H9 (cell line): Measurements from ENCODE around the gene NACAD. TPM values are rescaled to one million over a fixed set of nuclear protein-coding genes. Genes with fewer than 3 reads are reported as not detected.

Experiments used
- DNase-seq: peaks from one replicate; pipeline ENCODE4 v3.0.0-alpha.2; 2017
- H2AFZ ChIP-seq: one replicate; pipeline ENCODE4 v1.6.1; 2013; ENCODE audit warnings: mild to moderate bottlenecking, low read length, control low read depth, moderate library complexity
- H2AK5ac ChIP-seq: 2 replicates; pipeline ENCODE4 v1.6.1; 2013; ENCODE audit warnings: low read length, control low read depth, mixed read lengths; ENCODE audit not compliant: insufficient read length
- H2BK120ac ChIP-seq: one replicate; pipeline ENCODE4 v1.6.1; 2013; ENCODE audit warnings: low read depth, mild to moderate bottlenecking, low read length, control low read depth, inconsistent platforms; ENCODE audit not compliant: poor library complexity, severe bottlenecking
- H2BK12ac ChIP-seq: 2 replicates; pipeline ENCODE4 v1.6.1; 2013; ENCODE audit warnings: low read length, control low read depth, mixed read lengths, low read depth; ENCODE audit not compliant: insufficient read length
- H2BK15ac ChIP-seq: 2 replicates; pipeline ENCODE4 v1.6.1; 2013; ENCODE audit warnings: low read depth, low read length, control low read depth
- H2BK20ac ChIP-seq: one replicate; pipeline ENCODE4 v1.6.1; 2013; ENCODE audit warnings: low read depth, mild to moderate bottlenecking, low read length, control low read depth, inconsistent platforms; ENCODE audit not compliant: poor library complexity, severe bottlenecking
- H2BK5ac ChIP-seq: 2 replicates; pipeline ENCODE4 v1.6.1; 2013; ENCODE audit warnings: low read length, control low read depth, mixed read lengths; ENCODE audit not compliant: insufficient read length
- H3K14ac ChIP-seq: 2 replicates; pipeline ENCODE4 v1.6.1; 2013; ENCODE audit warnings: low read length, control low read depth; ENCODE audit not compliant: insufficient read depth
- H3K18ac ChIP-seq: 2 replicates; pipeline ENCODE4 v1.6.1; 2013; ENCODE audit warnings: low read depth, mild to moderate bottlenecking, mixed read lengths, low read length, control low read depth; ENCODE audit not compliant: insufficient read length
- H3K23ac ChIP-seq: 2 replicates; pipeline ENCODE4 v1.6.1; 2013; ENCODE audit warnings: low read length, control low read depth, mixed read lengths, low read depth; ENCODE audit not compliant: insufficient read length
- H3K23me2 ChIP-seq: 2 replicates; pipeline ENCODE4 v1.6.1; 2013; ENCODE audit warnings: low read depth, mild to moderate bottlenecking, mixed read lengths, low read length, control low read depth; ENCODE audit not compliant: insufficient read length, poor library complexity, severe bottlenecking
- H3K27ac ChIP-seq: 2 replicates; pipeline ENCODE4 v1.5.1; 2013; ENCODE audit warnings: low read length, control low read depth, mixed read lengths, low read depth; ENCODE audit not compliant: insufficient read length
- H3K27me3 ChIP-seq: 2 replicates; pipeline ENCODE4 v1.6.1; 2013; ENCODE audit warnings: low read length, control low read depth, inconsistent platforms; ENCODE audit not compliant: insufficient read depth
- H3K4ac ChIP-seq: 2 replicates; pipeline ENCODE4 v1.6.1; 2013; ENCODE audit warnings: low read depth, mild to moderate bottlenecking, control low read depth, inconsistent platforms, low read length, moderate library complexity
- H3K4me1 ChIP-seq: 2 replicates; pipeline ENCODE4 v1.6.1; 2013; ENCODE audit warnings: low read length, control low read depth, inconsistent platforms; ENCODE audit not compliant: insufficient read depth
- H3K4me2 ChIP-seq: 2 replicates; pipeline ENCODE4 v1.6.1; 2013; ENCODE audit warnings: low read length, control low read depth, mixed read lengths; ENCODE audit not compliant: insufficient read length, insufficient read depth
- H3K56ac ChIP-seq: 2 replicates; pipeline ENCODE4 v1.6.1; 2013; ENCODE audit warnings: low read depth, mild to moderate bottlenecking, mixed read lengths, low read length, control low read depth; ENCODE audit not compliant: insufficient read length
- H3K79me1 ChIP-seq: 2 replicates; pipeline ENCODE4 v1.6.1; 2013; ENCODE audit warnings: low read depth, mild to moderate bottlenecking, moderate library complexity, low read length, control low read depth, inconsistent platforms; ENCODE audit not compliant: insufficient read depth, poor library complexity, severe bottlenecking
- H3K79me2 ChIP-seq: 2 replicates; pipeline ENCODE4 v1.6.1; 2013; ENCODE audit warnings: low read length, control low read depth, inconsistent platforms; ENCODE audit not compliant: insufficient read depth
- H3K9ac ChIP-seq: 2 replicates; pipeline ENCODE4 v1.6.1; 2013; ENCODE audit warnings: low read length, control low read depth, mixed read lengths; ENCODE audit not compliant: insufficient read length; ENCODE audit errors: extremely low read depth
- H3K9me3 ChIP-seq: one replicate; pipeline ENCODE4 v1.6.1; 2013; ENCODE audit warnings: low read depth, low read length, inconsistent platforms; ENCODE audit not compliant: control insufficient read depth
- H3T11ph ChIP-seq: one replicate; pipeline ENCODE4 v1.6.1; 2013; ENCODE audit warnings: mild to moderate bottlenecking, low read length, control low read depth, inconsistent platforms
- H4K20me1 ChIP-seq: one replicate; pipeline ENCODE4 v1.6.1; 2013; ENCODE audit not compliant: control insufficient read depth, insufficient read length, insufficient read depth
- H4K5ac ChIP-seq: 2 replicates; pipeline ENCODE4 v1.6.1; 2013; ENCODE audit warnings: low read depth, mild to moderate bottlenecking, mixed read lengths, low read length, control low read depth; ENCODE audit not compliant: insufficient read length
- H4K8ac ChIP-seq: replicated peaks from 2 replicates; pipeline ENCODE4 v1.6.1; 2013; ENCODE audit warnings: low read length, control low read depth, mixed read lengths, low read depth; ENCODE audit not compliant: insufficient read length
- H4K91ac ChIP-seq: 2 replicates; pipeline ENCODE4 v1.6.1; 2013; ENCODE audit warnings: low read depth, mild to moderate bottlenecking, moderate library complexity, mixed read lengths, low read length, control low read depth; ENCODE audit not compliant: insufficient read length
- H3K27ac Mint-ChIP-seq, 3 experiments: 2 replicates in 2 of 3; 3 replicates in 1 of 3; pipeline ENCODE4 v1.8.0; 2020 to 2021; ENCODE audit warnings: mixed read lengths in 3 of 3, mild to moderate bottlenecking in 1 of 3, moderate library complexity in 1 of 3
- H3K27me3 Mint-ChIP-seq: 2 replicates; pipeline ENCODE4 v1.8.0; 2021; ENCODE audit warnings: low read depth, mild to moderate bottlenecking, moderate library complexity, mixed read lengths
- H3K36me3 Mint-ChIP-seq, 3 experiments: 2 replicates in 2 of 3; 3 replicates in 1 of 3; pipeline ENCODE4 v1.8.0; 2020 to 2021; ENCODE audit warnings: low read depth in 3 of 3, mixed read lengths in 3 of 3; ENCODE audit not compliant: insufficient read depth in 1 of 3
- H3K4me1 Mint-ChIP-seq, 2 experiments: 2 replicates each; pipeline ENCODE4 v1.8.0; 2020; ENCODE audit warnings: mixed read lengths in 2 of 2
- H3K4me3 Mint-ChIP-seq, 2 experiments: 2 replicates in 1 of 2; 3 replicates in 1 of 2; pipeline ENCODE4 v1.8.0; 2020 to 2021; ENCODE audit warnings: mild to moderate bottlenecking in 2 of 2, mixed read lengths in 2 of 2, moderate library complexity in 1 of 2
- H3K9me3 Mint-ChIP-seq, 2 experiments: 2 replicates in 1 of 2; 3 replicates in 1 of 2; pipeline ENCODE4 v1.8.0; 2020; ENCODE audit warnings: mild to moderate bottlenecking in 2 of 2, mixed read lengths in 2 of 2, moderate library complexity in 1 of 2
- WGBS: extraction: QIAGEN DNeasy Blood & Tissue Kit; methylation state at CpG from one replicate; pipeline ENCODE4 v1.1.7; 2013; ENCODE audit warnings: missing lambda C conversion rate, low lambda C conversion rate, mixed read lengths; ENCODE audit not compliant: insufficient read length; ENCODE audit errors: extremely low coverage; 5-methylcytosine and 5-hydroxymethylcytosine counted together
- total RNA-seq: library from RNA; stranded (reverse); gene quantifications from 2 replicates; pipeline ENCODE4 v1.2.1, GENCODE V29; 2021
- TF ChIP-seq, protein P1 (sequence below): fragments of 200-600 bp; sonication (generic); conservative IDR thresholded peaks from 3 replicates; pipeline ENCODE4 v1.8.0; 2021; ENCODE audit warnings: antibody characterized with exemption, mild to moderate bottlenecking

Gene NACAD
- total RNA-seq, 1 experiment from 2014 or later = 8.0 TPM

DNA sequence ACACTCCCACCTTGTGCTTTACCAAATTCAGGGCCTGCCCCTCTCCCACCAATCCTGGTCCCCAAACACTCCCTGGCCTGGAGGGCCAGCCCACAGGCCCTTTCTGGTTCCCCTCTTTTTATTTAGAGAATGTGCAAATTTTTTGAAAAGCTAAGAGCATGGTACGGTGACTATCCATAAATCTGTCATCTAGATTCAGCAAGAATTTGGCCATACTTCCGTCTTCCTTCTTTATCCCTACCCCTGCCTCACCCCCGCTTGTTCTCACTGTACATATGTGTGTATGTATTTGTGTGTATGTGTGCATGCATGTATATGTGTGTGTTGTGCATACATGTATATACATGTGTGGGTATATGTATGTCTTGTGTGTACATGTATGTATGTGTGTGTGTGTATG is 30.8 kb upstream of the NACAD start:
- Histone ChIP-seq H3K23ac (no peak overlapping the region), H3K4ac (no peak overlapping the region), H3K4me1 (no peaks in the 10 kb centered on the region), H4K91ac (no peak overlapping the region), H2BK5ac (no peak overlapping the region), H3T11ph (no peak overlapping the region), H4K5ac (no peak overlapping the region), H2BK20ac (no peak overlapping the region), H2AFZ (no peak overlapping the region), H3K79me1 (no peaks in the 10 kb centered on the region), H3K27ac (no peak overlapping the region), H3K4me2 (no peak overlapping the region), H3K27me3 (no peaks in the 10 kb centered on the region), H3K18ac (no peak overlapping the region), H2BK120ac (no peak overlapping the region), H4K20me1 (no peaks in the 10 kb centered on the region), H3K9ac (no peak overlapping the region), H2AK5ac (no peak overlapping the region), H3K14ac (no peak overlapping the region), H2BK12ac (no peak overlapping the region), H3K23me2 (no peaks in the 10 kb centered on the region), H4K8ac (no peak overlapping the region), H3K56ac (no peak overlapping the region), H3K9me3 (no peaks in the 10 kb centered on the region), H3K79me2 (no peaks in the 10 kb centered on the region), H2BK15ac (no peak overlapping the region)
- Mint-ChIP-seq H3K9me3 (no peaks in the 10 kb centered on the region), H3K27ac (no peak overlapping the region), H3K27me3 (peaks cover 38% of the 10 kb centered on the region), H3K4me3 (no peak overlapping the region; a peak in 1 of 5 replicates), H3K4me1 (peaks cover 11% of the 10 kb centered on the region in 2 experiments), H3K36me3 (no peaks in the 10 kb centered on the region)
- WGBS = no CpG with 5 or more reads among the region's 3 CpGs
- DNase-seq = no peak
- TF ChIP-seq, protein P1, sequence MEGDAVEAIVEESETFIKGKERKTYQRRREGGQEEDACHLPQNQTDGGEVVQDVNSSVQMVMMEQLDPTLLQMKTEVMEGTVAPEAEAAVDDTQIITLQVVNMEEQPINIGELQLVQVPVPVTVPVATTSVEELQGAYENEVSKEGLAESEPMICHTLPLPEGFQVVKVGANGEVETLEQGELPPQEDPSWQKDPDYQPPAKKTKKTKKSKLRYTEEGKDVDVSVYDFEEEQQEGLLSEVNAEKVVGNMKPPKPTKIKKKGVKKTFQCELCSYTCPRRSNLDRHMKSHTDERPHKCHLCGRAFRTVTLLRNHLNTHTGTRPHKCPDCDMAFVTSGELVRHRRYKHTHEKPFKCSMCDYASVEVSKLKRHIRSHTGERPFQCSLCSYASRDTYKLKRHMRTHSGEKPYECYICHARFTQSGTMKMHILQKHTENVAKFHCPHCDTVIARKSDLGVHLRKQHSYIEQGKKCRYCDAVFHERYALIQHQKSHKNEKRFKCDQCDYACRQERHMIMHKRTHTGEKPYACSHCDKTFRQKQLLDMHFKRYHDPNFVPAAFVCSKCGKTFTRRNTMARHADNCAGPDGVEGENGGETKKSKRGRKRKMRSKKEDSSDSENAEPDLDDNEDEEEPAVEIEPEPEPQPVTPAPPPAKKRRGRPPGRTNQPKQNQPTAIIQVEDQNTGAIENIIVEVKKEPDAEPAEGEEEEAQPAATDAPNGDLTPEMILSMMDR = no peak
